HCT116 (cell line): Measurements from ENCODE around the gene DUSP6.

Experiments
- POLR2AphosphoS5 ChIP-seq: IDR thresholded peaks from 2 replicates; pipeline ENCODE4 v1.6.1; 2011; ENCODE audit warnings: mild to moderate bottlenecking, low read depth, low read length, moderate library complexity
- SIN3A ChIP-seq: IDR thresholded peaks from 2 replicates; pipeline ENCODE4 v1.6.1; 2012; ENCODE audit warnings: low read depth
- TF ChIP-seq, protein P1 (sequence below), 3 experiments: fragments of 200-600 bp in 1 of 3; sonication (generic) in 1 of 3; IDR thresholded peaks in 2 of 3; conservative IDR thresholded peaks in 1 of 3; 2 replicates each; pipeline ENCODE4 v1.5.1; 2012 to 2017; ENCODE audit warnings: low read depth in 2 of 3, low read length in 2 of 3, antibody characterized with exemption in 1 of 3, borderline replicate concordance in 1 of 3, control low read depth in 1 of 3, mild to moderate bottlenecking in 1 of 3, mixed read lengths in 1 of 3, mixed run types in 1 of 3, moderate library complexity in 1 of 3; ENCODE audit not compliant: insufficient read depth in 1 of 3

DNA sequence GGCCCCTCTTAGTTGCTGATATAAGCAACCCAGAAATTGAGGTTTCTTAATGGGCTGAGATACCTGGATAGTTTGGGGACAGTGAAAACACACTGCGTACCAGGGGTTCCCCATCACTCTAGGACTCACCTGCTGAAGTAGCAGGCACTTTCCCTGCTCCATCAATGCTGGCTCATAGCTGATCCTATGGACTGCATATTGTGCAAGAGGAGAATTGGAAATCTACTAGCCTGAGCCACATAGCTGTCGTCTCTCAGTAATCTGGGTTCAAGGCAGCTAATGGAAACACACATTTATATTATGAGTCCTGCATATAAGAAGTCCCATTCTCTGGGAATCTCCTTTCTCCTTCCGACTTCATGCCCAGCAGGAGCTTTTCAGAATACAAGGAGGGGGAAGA lies 7.3 kb upstream of the DUSP6 start:
- no peak for TF ChIP-seq POLR2AphosphoS5
- no peak for TF ChIP-seq SIN3A
- TF ChIP-seq, protein P1, sequence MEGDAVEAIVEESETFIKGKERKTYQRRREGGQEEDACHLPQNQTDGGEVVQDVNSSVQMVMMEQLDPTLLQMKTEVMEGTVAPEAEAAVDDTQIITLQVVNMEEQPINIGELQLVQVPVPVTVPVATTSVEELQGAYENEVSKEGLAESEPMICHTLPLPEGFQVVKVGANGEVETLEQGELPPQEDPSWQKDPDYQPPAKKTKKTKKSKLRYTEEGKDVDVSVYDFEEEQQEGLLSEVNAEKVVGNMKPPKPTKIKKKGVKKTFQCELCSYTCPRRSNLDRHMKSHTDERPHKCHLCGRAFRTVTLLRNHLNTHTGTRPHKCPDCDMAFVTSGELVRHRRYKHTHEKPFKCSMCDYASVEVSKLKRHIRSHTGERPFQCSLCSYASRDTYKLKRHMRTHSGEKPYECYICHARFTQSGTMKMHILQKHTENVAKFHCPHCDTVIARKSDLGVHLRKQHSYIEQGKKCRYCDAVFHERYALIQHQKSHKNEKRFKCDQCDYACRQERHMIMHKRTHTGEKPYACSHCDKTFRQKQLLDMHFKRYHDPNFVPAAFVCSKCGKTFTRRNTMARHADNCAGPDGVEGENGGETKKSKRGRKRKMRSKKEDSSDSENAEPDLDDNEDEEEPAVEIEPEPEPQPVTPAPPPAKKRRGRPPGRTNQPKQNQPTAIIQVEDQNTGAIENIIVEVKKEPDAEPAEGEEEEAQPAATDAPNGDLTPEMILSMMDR (IDR thresholded peaks at IDR 0.05 in 2 of 3, conservative IDR thresholded peaks at IDR 0.05 in 1 of 3; ENCODE audit: borderline replicate concordance in 1 of 3, insufficient read depth in 1 of 3, low read depth in 2 of 3, low read length in 2 of 3) = no peak
